HG03354 (cell line): ENCODE data around the gene PRPF4.
A peak's percentile ranks its signal among the peaks of the same experiment; 100 is the strongest.

ENCODE experiments used
- ATAC-seq: cut with Tn5 transposase; IDR thresholded peaks from one replicate; pipeline ENCODE4 v1.9.1; 2021; ENCODE audit warnings: mild to moderate bottlenecking; ENCODE audit not compliant: unreplicated experiment, poor library complexity, severe bottlenecking

The PRPF4 gene

DNA sequence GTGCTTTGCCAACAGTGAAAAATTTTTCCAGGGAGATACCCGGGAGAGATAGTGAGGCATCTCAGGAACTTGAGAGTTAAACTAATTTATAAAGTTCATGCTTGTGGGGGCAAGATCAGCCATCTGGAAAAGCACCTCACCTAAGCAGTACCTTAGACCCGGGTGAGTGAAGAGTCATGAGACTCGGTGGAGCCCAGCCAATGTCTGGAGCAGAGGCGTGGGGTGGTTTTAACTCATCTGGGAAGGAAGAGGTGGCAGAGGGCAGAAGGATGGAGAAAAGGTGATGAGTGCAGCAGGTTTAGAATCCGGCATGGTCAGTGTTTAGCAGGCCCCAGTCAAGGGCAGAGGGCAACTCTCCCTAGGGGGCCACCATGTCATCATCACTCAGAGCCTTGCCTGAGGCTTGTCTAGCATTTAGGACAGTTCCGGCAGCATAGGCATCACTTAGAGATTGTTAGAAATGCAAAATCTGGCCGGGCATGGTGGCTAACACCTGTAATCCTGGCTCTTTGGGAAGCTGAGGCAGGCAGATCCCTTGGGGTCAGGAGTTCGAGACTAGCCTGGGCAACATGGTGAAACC, 32.0 kb downstream of the PRPF4 start:
- no peak for ATAC-seq

DNA sequence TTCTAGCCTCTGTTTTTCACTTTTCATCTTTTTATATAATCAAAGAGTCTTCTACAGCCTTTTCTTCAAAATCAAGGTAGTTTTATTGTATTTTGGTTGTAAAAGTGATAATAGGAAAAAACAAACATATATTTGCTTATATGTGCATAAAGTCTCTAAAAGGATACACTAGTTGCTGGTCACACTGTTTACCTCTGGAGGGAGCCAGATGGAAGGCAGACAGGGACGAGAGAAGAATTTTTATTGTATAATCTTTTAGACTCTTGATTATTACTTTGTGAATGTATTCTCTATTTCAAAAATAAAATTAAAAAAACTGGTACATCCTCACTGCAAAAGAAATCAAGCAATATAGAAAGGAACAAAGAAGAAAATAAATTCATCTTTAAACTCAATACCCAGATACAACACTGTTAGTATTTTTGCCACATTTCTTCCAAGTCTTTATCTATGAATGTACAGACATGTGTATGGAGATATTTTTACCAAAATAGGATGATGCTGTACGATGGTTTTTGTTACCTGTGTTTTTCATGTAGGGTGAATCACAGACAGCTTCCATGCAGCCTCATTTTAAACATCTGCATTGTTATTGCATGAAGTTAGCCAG, 33.9 kb downstream of the PRPF4 start:
- ATAC-seq, result no peak

DNA sequence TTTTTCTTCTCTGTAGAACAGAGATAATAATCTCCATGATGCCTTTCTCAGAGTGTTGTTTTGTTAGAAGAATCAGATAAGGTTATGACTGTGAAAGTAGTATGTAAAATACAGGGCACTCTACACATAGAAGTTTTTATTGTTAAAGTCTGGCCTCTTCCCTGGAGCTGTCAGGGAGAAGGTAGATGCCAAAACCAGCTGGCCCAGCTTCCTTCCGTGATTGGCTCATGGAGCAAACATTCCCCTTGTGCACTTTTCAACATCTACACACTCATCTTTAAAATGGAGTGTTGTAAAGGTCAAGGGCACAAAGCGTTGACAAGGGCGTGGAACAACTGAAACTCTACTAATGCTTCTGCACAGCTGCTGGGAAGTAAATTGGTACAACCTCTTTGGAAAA, 35.1 kb downstream of the PRPF4 start:
- ATAC-seq, result no peak

DNA sequence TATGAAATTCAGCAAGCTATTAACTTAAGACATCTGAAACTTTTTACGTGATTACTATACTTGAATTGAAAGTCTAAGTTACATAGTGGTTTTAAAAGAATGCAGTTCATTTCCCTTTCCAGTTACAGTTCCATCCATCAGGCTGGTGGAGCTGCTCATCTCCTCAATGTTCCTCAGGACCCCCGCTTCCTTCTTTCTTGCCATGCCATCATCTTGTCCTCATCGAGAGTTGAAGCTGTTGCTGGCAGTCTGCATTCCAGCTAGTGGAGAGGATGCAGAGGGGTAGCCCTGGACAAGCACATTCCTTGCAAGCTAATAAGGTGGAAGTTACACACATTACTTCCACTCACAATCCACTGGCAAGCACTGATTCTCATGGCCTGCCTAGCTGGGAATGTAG, 36.5 kb downstream of the PRPF4 start:
- no peak for ATAC-seq

- ATAC-seq, result no peak
Measured at GRCh38 chr9:113313261-113313660, 37.8 kb downstream of the PRPF4 start.

DNA sequence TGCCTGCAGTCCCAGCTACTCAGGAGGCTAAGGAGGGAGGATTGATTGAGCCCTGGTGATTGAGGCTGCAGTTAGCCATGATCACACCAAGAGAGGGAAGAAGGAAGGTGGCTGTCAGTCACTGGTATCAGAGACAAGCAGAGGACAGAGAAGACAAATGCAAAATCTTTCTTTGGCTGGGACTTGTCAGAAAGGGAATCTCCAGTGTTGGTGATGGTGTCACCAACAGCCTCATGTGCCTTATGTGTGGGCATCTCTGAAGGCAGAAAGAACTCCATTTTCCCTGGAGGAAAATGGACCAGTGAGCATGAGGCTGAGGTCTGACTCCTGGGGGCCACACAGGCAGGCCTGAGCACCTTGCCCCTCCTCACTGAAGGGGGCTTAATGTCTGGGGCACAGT, 39.8 kb downstream of the PRPF4 start:
- no peak for ATAC-seq

- no peak for ATAC-seq
Measured at GRCh38 chr9:113316030-113316429, 40.6 kb downstream of the PRPF4 start.

GRCh38 chr9:113317777-113318176, 42.3 kb downstream of the PRPF4 start:
- ATAC-seq, result no peak

GRCh38 chr9:113319054-113319453, 43.6 kb downstream of the PRPF4 start:
- no peak for ATAC-seq

- ATAC-seq, result no peak
Measured at GRCh38 chr9:113320051-113320450, 44.6 kb downstream of the PRPF4 start.

DNA sequence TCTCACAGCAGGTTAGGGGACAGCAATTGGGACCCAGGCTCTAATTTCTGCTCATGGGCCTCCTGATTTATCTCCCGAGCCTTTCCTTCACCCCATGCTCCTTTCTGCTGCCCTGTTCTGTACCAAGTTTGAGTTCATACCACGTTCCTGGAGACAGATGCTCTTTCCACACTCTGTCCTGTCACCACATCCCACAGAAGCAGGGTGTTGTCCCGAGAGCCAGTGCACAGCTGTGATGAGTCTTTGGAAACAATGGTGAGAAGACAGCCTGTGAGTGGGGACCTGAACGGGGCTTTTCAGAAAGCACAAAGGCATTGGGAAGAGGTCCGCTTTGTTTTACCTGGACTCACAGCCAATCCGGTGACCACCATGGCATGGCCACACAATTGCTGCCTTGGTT, 47.2 kb downstream of the PRPF4 start:
- no peak for ATAC-seq

DNA sequence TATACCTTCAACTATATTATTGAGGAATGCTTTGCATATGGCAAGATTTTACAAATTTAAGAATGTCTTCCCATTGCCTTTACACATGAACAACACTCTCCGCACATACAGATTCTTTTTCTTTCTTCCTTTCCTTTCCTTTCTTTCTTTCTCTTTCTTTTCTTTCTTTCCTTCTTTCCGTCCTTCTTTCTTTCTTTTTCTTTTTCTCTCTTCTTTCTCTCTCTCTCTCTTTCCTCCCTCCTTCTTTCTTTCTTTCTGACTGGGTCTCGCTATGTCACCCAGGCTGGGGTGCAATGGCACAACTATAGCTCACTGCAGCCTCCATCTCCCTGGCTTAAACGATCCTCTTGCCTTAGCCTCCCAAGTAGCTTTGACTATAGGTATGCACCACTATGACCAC, 50.8 kb downstream of the PRPF4 start:
- no peak for ATAC-seq

DNA sequence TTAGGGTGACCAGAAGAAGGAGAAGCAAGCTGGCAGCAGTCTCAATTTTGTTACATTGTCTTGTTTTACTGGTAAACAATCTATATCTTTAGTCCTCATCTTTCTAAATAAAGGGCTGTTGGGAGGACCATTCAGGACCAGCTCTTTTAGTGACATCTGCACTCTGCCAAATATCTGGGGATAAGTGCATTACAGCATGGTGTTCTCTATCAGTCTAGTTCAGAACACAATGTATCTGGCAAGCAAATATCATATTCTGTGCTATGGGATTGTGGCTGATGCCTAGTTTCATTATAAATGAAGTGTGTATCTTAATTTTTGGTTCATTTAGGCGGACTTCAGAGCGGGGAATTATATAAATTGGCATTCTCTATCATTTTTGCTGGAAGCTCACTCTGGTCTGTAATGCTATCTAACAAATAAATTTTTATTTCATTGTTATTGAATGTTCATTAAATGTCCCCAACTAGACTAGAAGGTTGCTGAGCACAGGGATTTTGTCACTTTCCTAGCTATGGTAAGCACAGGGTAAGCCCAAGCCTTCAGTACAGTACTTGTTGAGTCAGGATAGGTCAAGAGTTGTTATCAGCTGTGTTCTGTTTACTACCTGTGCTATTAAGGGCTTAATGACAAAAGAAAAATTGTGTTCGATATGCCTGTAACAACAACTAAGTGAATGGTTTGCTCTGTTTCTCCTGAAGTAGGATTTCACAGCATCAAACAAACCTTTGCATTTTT, 52.8 kb downstream of the PRPF4 start:
- ATAC-seq, result no peak

DNA sequence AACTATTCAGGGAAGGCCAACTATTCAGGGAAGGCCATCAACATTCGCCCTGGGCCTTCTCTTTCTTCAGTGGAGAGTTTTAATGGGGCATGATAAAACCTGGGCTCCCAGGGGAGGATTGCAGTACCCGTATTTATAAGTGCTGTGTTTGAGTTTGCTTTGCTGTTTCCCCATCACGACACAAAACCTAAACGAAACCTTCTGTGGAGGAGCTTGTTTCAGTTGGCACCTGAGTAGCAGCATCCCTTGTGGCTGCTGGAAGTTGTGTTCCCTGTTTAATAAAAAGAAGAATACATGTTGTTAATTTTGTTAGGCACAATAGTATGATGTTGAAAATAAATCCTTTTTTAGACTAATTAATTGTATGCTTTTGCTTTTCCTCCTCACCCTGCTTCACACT, 56.3 kb downstream of the PRPF4 start:
- ATAC-seq, result no peak

- no peak for ATAC-seq
Measured at GRCh38 chr9:113337714-113338113, 62.3 kb downstream of the PRPF4 start.

DNA sequence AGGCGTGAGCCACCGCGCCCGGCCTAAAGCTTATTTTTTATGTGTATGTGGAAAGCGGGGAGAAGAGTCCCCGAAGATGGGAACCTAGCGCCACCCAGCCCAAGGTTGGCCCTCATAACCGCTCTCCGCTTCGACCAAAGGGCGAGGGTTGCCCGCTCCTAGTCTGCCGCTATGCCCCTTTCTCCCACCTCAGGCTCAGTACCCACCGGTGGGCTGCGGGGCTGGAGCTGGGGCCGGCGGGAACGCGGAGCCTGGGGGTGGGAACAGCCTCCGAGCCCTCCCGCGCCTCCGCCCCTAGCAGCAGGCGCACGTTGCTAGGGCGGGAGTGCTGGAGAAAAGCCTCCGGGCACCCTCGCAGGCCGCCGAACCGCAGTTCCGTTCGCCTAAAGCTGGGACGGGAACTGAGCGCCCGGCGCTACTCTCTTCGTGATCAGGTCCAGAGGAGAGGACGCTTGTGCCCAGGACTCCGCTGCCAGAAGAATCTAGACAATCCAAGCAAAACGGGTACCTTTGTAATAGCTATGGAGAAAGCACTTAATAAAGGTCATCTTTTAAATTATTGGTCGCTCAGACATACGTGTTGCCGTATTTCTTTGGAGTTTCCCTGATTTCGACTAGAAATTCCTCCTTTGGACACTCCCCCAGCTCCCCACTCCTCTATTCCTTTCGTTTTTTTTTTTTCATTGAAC, 64.7 kb downstream of the PRPF4 start, which contains the start of gene WDR31:
TSS of gene WDR31 (minus strand) at position 265 of the 689 bp plus-strand sequence. CDS start 8,253 bp downstream, outside the sequence.
- peak; percentile 99 for ATAC-seq

- no peak for ATAC-seq
Measured at GRCh38 chr9:113341712-113342410, 66.4 kb downstream of the PRPF4 start.
